ENCODE results near the gene STMN1.

DNA sequence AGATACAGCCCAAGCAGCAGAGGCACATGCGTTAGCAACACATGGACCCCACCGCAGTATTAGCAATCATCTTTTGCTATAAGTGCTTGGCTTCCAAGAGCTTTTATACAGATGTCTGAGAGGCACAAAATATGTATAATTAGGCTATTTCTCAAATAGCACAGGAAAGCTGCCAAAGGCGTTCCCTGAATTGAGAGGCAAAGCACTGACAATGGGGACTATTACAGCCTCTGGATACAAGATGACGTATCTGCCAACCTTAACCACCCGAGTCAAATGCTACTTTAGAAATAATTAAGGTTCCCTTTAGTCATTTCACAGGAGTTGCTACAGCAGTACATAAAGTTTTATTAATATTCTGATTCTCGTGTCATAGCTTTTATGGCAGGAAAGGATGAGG lies 6.4 kb downstream of the STMN1 start:
- TF ChIP-seq, protein P1, sequence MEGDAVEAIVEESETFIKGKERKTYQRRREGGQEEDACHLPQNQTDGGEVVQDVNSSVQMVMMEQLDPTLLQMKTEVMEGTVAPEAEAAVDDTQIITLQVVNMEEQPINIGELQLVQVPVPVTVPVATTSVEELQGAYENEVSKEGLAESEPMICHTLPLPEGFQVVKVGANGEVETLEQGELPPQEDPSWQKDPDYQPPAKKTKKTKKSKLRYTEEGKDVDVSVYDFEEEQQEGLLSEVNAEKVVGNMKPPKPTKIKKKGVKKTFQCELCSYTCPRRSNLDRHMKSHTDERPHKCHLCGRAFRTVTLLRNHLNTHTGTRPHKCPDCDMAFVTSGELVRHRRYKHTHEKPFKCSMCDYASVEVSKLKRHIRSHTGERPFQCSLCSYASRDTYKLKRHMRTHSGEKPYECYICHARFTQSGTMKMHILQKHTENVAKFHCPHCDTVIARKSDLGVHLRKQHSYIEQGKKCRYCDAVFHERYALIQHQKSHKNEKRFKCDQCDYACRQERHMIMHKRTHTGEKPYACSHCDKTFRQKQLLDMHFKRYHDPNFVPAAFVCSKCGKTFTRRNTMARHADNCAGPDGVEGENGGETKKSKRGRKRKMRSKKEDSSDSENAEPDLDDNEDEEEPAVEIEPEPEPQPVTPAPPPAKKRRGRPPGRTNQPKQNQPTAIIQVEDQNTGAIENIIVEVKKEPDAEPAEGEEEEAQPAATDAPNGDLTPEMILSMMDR (IDR thresholded peaks at IDR 0.05), result no peak
- no peak for TF ChIP-seq POLR2A (IDR thresholded peaks at IDR 0.05)
